Astrocyte of the hippocampus (primary cell): Measurements from ENCODE around the gene KMT2C.

ENCODE experiments used
- DNase-seq: peaks from one replicate; pipeline ENCODE4 v3.0.0; 2011; ENCODE audit warnings: low read depth, low spot score

Gene KMT2C

GRCh38 chr7:152203095-152203494, 232.7 kb downstream of the KMT2C start:
- no peak for DNase-seq

- DNase-seq, result no peak
Observed at GRCh38 chr7:152202056-152202455, 233.7 kb downstream of the KMT2C start.

- DNase-seq, result no peak
Observed at GRCh38 chr7:152200395-152200794, 235.4 kb downstream of the KMT2C start.

GRCh38 chr7:152196391-152196790, 239.4 kb downstream of the KMT2C start:
- no peak for DNase-seq

GRCh38 chr7:152193880-152194279, 241.9 kb downstream of the KMT2C start:
- no peak for DNase-seq

GRCh38 chr7:152189061-152189460, 246.7 kb downstream of the KMT2C start:
- no peak for DNase-seq

GRCh38 chr7:152185558-152185957, 250.2 kb downstream of the KMT2C start:
- DNase-seq, result no peak

- no peak for DNase-seq
Observed at GRCh38 chr7:152180587-152180986, 255.2 kb downstream of the KMT2C start.

- DNase-seq, result no peak
Observed at GRCh38 chr7:152180048-152180447, 255.8 kb downstream of the KMT2C start.

GRCh38 chr7:152178405-152179058, 257.3 kb downstream of the KMT2C start:
- DNase-seq, result no peak

GRCh38 chr7:152177681-152178404, 258.0 kb downstream of the KMT2C start:
- DNase-seq, result no peak

- no peak for DNase-seq
Observed at GRCh38 chr7:152176797-152177196, 259.0 kb downstream of the KMT2C start.

GRCh38 chr7:152173372-152174070, 262.3 kb downstream of the KMT2C start:
- no peak for DNase-seq

- no peak for DNase-seq
Observed at GRCh38 chr7:152162287-152162686, 273.5 kb downstream of the KMT2C start.

- DNase-seq, result no peak
Observed at GRCh38 chr7:152161171-152161570, 274.6 kb downstream of the KMT2C start.

GRCh38 chr7:152158801-152159587, 276.8 kb downstream of the KMT2C start:
- no peak for DNase-seq

- no peak for DNase-seq
Observed at GRCh38 chr7:152152267-152152666, 283.5 kb downstream of the KMT2C start.

- no peak for DNase-seq
Observed at GRCh38 chr7:152149363-152149762, 286.4 kb downstream of the KMT2C start.

GRCh38 chr7:152148706-152149105, 287.1 kb downstream of the KMT2C start:
- no peak for DNase-seq

- DNase-seq, result peak; percentile 76
Observed at GRCh38 chr7:152145853-152146466, 289.8 kb downstream of the KMT2C start.

GRCh38 chr7:152144557-152145245, 291.1 kb downstream of the KMT2C start:
- no peak for DNase-seq
